Measurements from ENCODE around the gene NAT9. TPM values are rescaled to one million over a fixed set of nuclear protein-coding genes. Genes with fewer than 3 reads are reported as not detected.

Gene NAT9
- total RNA-seq, 1 experiment from 2014 or later, result 63.5 TPM

- no peak overlapping the region for H3K14ac ChIP-seq (ENCODE audit: insufficient read depth, low read length)
- H3T11ph ChIP-seq (ENCODE audit: low read length), result no peak overlapping the region
- TF ChIP-seq CTCF (conservative IDR thresholded peaks at IDR 0.05), result no peak
- no peak overlapping the region for H2BK15ac ChIP-seq (ENCODE audit: low read depth, low read length)
- no peak overlapping the region for H4K8ac ChIP-seq (replicated peaks; ENCODE audit: insufficient read length, low read depth, low read length)
- no peaks in the 10 kb centered on the region for H3K27me3 ChIP-seq (ENCODE audit: insufficient read depth, low read length)
- no peak overlapping the region for H2BK5ac ChIP-seq (ENCODE audit: insufficient read length, low read length)
- H2BK120ac ChIP-seq (ENCODE audit: low read depth, low read length, poor library complexity, severe bottlenecking), result no peak overlapping the region
- no peak overlapping the region for H2BK12ac ChIP-seq (ENCODE audit: insufficient read length, low read depth, low read length)
- no peak overlapping the region for H3K18ac ChIP-seq (ENCODE audit: insufficient read length, low read depth, low read length)
- Mint-ChIP-seq H3K27me3 (ENCODE audit: low read depth) (peaks cover 2% of the 10 kb centered on the region), H3K27ac (no peak overlapping the region), H3K36me3 (ENCODE audit: insufficient read depth in 1 of 3, low read depth in 3 of 3) (peaks cover 12 to 24% (median 20%) of the 10 kb centered on the region in 3 experiments), H3K4me3 (peak overlapping the region; percentile 89 to 93), H3K4me1 (peaks cover 55 to 69% of the 10 kb centered on the region in 2 experiments), H3K9me3 (no peaks in the 10 kb centered on the region)
- peaks cover 10% of the 10 kb centered on the region; the same call in 1 of the 2 replicates for H3K79me2 ChIP-seq (ENCODE audit: insufficient read depth, low read length)
- WGBS (ENCODE audit: extremely low coverage, insufficient read length, low lambda C conversion rate), result no CpG with 5 or more reads among the region's 13 CpGs
- peaks cover 11% of the 10 kb centered on the region for H3K4me1 ChIP-seq (ENCODE audit: insufficient read depth, low read length)
- H3K27ac ChIP-seq (ENCODE audit: insufficient read length, low read depth, low read length), result no peak overlapping the region
- H3K56ac ChIP-seq (ENCODE audit: insufficient read length, low read depth, low read length), result no peak overlapping the region
- no peaks in the 10 kb centered on the region for H3K9me3 ChIP-seq (ENCODE audit: control insufficient read depth, low read depth, low read length)
- no peak overlapping the region for H2AK5ac ChIP-seq (ENCODE audit: insufficient read length, low read length)
- DNase-seq, result no peak
- no peaks in the 10 kb centered on the region for H4K20me1 ChIP-seq (ENCODE audit: control insufficient read depth, insufficient read depth, insufficient read length)
- no peak overlapping the region for H4K5ac ChIP-seq (ENCODE audit: insufficient read length, low read depth, low read length)
- peaks cover 9% of the 10 kb centered on the region for H3K23me2 ChIP-seq (ENCODE audit: insufficient read length, low read depth, low read length, poor library complexity, severe bottlenecking)
- no peak overlapping the region for H3K23ac ChIP-seq (ENCODE audit: insufficient read length, low read depth, low read length)
- H3K4me2 ChIP-seq (ENCODE audit: insufficient read depth, insufficient read length, low read length), result peak overlapping the region; percentile 69
- H4K91ac ChIP-seq (ENCODE audit: insufficient read length, low read depth, low read length), result no peak overlapping the region
- H3K79me1 ChIP-seq (ENCODE audit: insufficient read depth, low read depth, low read length, poor library complexity, severe bottlenecking), result peaks cover 9% of the 10 kb centered on the region
- no peak overlapping the region for H2BK20ac ChIP-seq (ENCODE audit: low read depth, low read length, poor library complexity, severe bottlenecking)
- H2AFZ ChIP-seq (ENCODE audit: low read length), result no peak overlapping the region
- no peak overlapping the region for H3K4ac ChIP-seq (ENCODE audit: low read depth, low read length)
- no peak overlapping the region for H3K9ac ChIP-seq (ENCODE audit: extremely low read depth, insufficient read length, low read length)
These were observed 25.6 kb downstream of the NAT9 start for GRCh38 chr17:74750327-74751069.
